ENCODE measurements around the gene ATP2A3.
A peak's percentile ranks its signal among the peaks of the same experiment; 100 is the strongest.
"Not testable (repeated sequence)": the region's sequence is repeated elsewhere in the genome, so short reads cannot be mapped to it uniquely, and the experiment has no call there.

Gene ATP2A3

GRCh38 chr17:3964203-3965117 is at the start of gene ATP2A3:
Gene ATP2A3, minus strand, starts transcription at chr17:3964437. Its CDS starts 146 bp downstream, at chr17:3964291.
- peak; percentile 20 for DNase-seq

GRCh38 chr17:4010754-4011153 is 46.5 kb upstream of the ATP2A3 start:
- DNase-seq: peak; percentile 56

GRCh38 chr17:4009186-4009785 is 45.0 kb upstream of the ATP2A3 start:
- no peak for DNase-seq

- DNase-seq: no peak
Observed at GRCh38 chr17:4008441-4009185, 44.4 kb upstream of the ATP2A3 start.

GRCh38 chr17:4008082-4008435 is 43.8 kb upstream of the ATP2A3 start:
- DNase-seq: no peak

GRCh38 chr17:4007346-4008081 is 43.3 kb upstream of the ATP2A3 start:
- no peak for DNase-seq

GRCh38 chr17:4006745-4007211 is 42.5 kb upstream of the ATP2A3 start:
- no peak for DNase-seq

- no peak for DNase-seq
Observed at GRCh38 chr17:4006165-4006589, 41.9 kb upstream of the ATP2A3 start.

- DNase-seq: no peak
Observed at GRCh38 chr17:4005296-4006164, 41.3 kb upstream of the ATP2A3 start.

- no peak for DNase-seq
Observed at GRCh38 chr17:4004517-4005295, 40.5 kb upstream of the ATP2A3 start.

GRCh38 chr17:4003501-4004421 is 39.5 kb upstream of the ATP2A3 start:
- DNase-seq: no peak

- DNase-seq: no peak
Observed at GRCh38 chr17:4003131-4003500, 38.9 kb upstream of the ATP2A3 start.

- no peak for DNase-seq
Observed at GRCh38 chr17:4001048-4001590, 36.9 kb upstream of the ATP2A3 start.

- DNase-seq: no peak
Observed at GRCh38 chr17:3998436-3998835, 34.2 kb upstream of the ATP2A3 start.

GRCh38 chr17:3995067-3995466 is 30.8 kb upstream of the ATP2A3 start:
- DNase-seq: no peak

- no peak for DNase-seq
Observed at GRCh38 chr17:3994221-3994576, 30.0 kb upstream of the ATP2A3 start.

GRCh38 chr17:3993493-3994220 is 29.4 kb upstream of the ATP2A3 start:
- no peak for DNase-seq

GRCh38 chr17:3992370-3992769 is 28.1 kb upstream of the ATP2A3 start:
- DNase-seq: no peak

- DNase-seq: not testable (repeated sequence)
Observed at GRCh38 chr17:3991699-3992098, 27.5 kb upstream of the ATP2A3 start.

All from DMS79 (cell line).